ENCODE results near the gene VAV1.

The VAV1 gene

DNA sequence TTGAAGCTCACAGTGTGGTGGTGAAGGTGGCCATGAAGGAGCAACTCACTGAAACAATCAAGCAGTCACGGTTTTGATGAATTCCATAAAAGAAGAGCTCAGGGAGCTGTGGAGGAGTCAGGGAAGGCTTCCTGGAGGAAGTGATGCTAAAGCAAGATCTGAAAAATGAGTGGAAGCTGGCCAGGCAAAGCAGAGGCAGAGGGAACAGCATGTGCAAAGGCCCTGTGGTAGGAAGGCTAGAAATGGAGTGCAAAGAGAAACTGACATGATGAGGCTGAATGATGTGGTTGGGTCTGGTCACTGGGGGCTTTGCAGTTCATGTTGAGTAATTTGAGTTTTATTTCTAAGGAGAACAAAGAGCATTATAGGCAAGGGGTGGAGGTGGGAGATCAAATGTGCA is 121.8 kb downstream of the VAV1 start:
- Histone ChIP-seq H3K4me3 (ENCODE audit: low read length in 2 of 2) (no peak overlapping the region), H3K36me3 (ENCODE audit: control insufficient read depth in 2 of 2, insufficient read depth in 2 of 2, low read length in 2 of 2) (no peaks in the 10 kb centered on the region), H3K9me3 (ENCODE audit: control insufficient read depth in 2 of 2, low read length in 2 of 2) (peaks cover 22 to 32% of the 10 kb centered on the region in 2 donors), H3K4me1 (ENCODE audit: control insufficient read depth, insufficient read depth, low read length) (no peaks in the 10 kb centered on the region), H3K9ac (ENCODE audit: low read length in 2 of 2) (no peak overlapping the region), H3K27ac (ENCODE audit: low read length) (no peak overlapping the region), H3K27me3 (ENCODE audit: control insufficient read depth in 1 of 2, insufficient read depth in 2 of 2, low read length in 2 of 2) (peaks cover 0 to 4% of the 10 kb centered on the region in 2 donors)

DNA sequence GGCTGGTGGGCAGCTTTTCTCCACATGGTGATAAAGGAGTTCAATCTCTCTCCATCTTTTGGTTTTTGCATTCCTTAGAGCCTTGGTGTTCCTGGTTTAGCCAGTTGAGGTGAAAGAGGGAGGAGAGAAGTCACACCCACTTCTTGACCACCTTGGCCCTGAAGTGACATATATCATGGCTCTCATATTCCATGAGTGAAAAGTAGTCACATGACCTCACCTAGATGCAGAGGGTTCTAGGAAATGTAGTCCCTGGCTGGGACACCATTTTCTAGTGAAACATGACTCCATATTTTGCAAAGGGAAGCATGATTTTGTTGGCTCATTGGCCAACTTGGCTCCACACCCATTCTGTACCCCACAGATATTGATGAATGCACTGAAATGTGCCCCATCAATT is 130.9 kb downstream of the VAV1 start:
- H3K27me3 ChIP-seq (ENCODE audit: control insufficient read depth in 1 of 2, insufficient read depth in 2 of 2, low read length in 2 of 2): peaks cover 3% of the 10 kb centered on the region in 2 donors
- H3K9ac ChIP-seq (ENCODE audit: low read length in 2 of 2): no peak overlapping the region
- no peaks in the 10 kb centered on the region for H3K4me1 ChIP-seq (ENCODE audit: control insufficient read depth, insufficient read depth, low read length)
- no peak overlapping the region for H3K27ac ChIP-seq (ENCODE audit: low read length)
- no peak overlapping the region for H3K4me3 ChIP-seq (ENCODE audit: low read length in 2 of 2)
- no peaks in the 10 kb centered on the region for H3K36me3 ChIP-seq (ENCODE audit: control insufficient read depth in 2 of 2, insufficient read depth in 2 of 2, low read length in 2 of 2)
- peaks cover 17 to 34% of the 10 kb centered on the region in 2 donors for H3K9me3 ChIP-seq (ENCODE audit: control insufficient read depth in 2 of 2, low read length in 2 of 2)

DNA sequence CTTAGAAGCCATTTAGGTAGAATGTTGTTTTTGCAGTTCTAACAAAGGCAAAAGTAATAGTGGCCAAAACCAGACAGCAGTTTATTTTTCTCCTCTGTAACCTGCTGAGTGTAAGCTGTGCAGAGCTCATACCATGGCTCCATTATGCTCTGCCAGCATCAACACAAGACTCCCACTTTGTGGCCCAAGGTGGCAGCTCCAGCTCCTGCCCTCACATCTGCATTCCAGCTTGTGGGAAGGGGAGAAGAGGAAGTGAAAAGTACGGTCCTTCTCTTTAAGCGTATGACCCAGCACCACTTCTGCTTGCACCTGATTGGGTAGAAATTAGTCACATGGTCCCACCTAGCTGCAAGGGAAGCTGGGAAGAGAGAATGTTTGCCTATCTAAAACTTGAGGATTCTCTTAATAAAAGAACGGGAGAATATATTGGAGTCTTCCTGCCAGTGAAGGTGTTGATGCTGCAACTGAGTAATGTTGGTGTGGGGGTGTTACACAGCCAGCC is 134.1 kb downstream of the VAV1 start:
- no peak overlapping the region for H3K4me3 ChIP-seq (ENCODE audit: low read length in 2 of 2)
- no peak overlapping the region for H3K27ac ChIP-seq (ENCODE audit: low read length)
- H3K36me3 ChIP-seq (ENCODE audit: control insufficient read depth in 2 of 2, insufficient read depth in 2 of 2, low read length in 2 of 2): no peaks in the 10 kb centered on the region
- no peak overlapping the region for H3K9ac ChIP-seq (ENCODE audit: low read length in 2 of 2)
- H3K9me3 ChIP-seq (ENCODE audit: control insufficient read depth in 2 of 2, low read length in 2 of 2): peaks cover 11 to 24% of the 10 kb centered on the region in 2 donors
- H3K4me1 ChIP-seq (ENCODE audit: control insufficient read depth, insufficient read depth, low read length): no peaks in the 10 kb centered on the region
- peaks cover 3% of the 10 kb centered on the region in 2 donors for H3K27me3 ChIP-seq (ENCODE audit: control insufficient read depth in 1 of 2, insufficient read depth in 2 of 2, low read length in 2 of 2)
